A673 (cell line): ENCODE results near the gene ADCY3.

Experiments used
- CTCF ChIP-seq: fragments of 300-800, 200-600 bp; sonication (generic); conservative IDR thresholded peaks from 2 replicates; pipeline ENCODE4 v1.5.1; 2017; ENCODE audit warnings: low read depth, mild to moderate bottlenecking, antibody characterized with exemption, low read length, moderate library complexity, mixed read lengths
- EZH2 ChIP-seq: fragments of 200-600 bp; sonication (generic); IDR thresholded peaks from 2 replicates; pipeline ENCODE4 v1.6.1; 2017; ENCODE audit warnings: borderline replicate concordance, low read depth, mild to moderate bottlenecking, mixed read lengths, antibody characterized with exemption, low read length; ENCODE audit not compliant: poor library complexity, severe bottlenecking

DNA sequence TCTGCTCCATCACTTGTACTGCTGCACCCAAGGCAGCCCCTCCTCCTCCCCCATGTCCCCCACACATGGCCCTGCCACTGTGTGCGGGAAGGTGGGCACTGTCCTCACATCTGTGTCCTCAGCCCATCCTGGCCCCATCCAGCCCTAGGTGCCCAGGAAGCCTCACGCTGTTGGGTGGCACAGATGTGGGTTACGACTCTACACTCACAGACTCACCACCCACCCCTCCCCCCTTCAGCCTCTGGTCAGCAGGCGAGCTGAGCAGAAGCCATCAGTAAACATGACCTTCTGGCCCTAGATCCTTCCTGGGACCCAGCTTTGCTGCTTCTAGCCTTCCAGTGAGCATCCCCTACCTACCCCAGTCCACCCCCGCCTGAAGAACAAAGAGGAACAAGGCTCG, 43.0 kb downstream of the ADCY3 start:
- TF ChIP-seq CTCF (no peak), EZH2 (no peak)
